Measurements from ENCODE around the gene VEZF1. TPM values are rescaled to one million over a fixed set of nuclear protein-coding genes. Genes with fewer than 3 reads are reported as not detected.

VEZF1 gene
- total and polyA plus RNA-seq, 2 of the 4 experiments (the other 2 are of a cell fraction) = 21.1 to 42.1 TPM

- no TSS peak for BruUV-seq (replicated peaks)
- Histone ChIP-seq H2AK5ac (ENCODE audit: low read depth, low read length) (no peak overlapping the region), H3K9me1 (ENCODE audit: insufficient read depth, low read length) (no peaks in the 10 kb centered on the region), H3K27ac (ENCODE audit: insufficient read depth, low read length) (no peak overlapping the region), H3K36me3 (ENCODE audit: control insufficient read depth, insufficient read depth, low read length) (peaks cover 26% of the 10 kb centered on the region), H3K56ac (ENCODE audit: extremely low read depth, insufficient read depth, low read length) (no peak overlapping the region), H3K18ac (ENCODE audit: low read depth, low read length) (no peak overlapping the region), H4K20me1 (ENCODE audit: insufficient read depth, low read length) (peaks cover 64% of the 10 kb centered on the region), H3K4me2 (ENCODE audit: low read depth, low read length) (no peak overlapping the region), H2BK20ac (ENCODE audit: low read depth, low read length) (no peak overlapping the region), H2AK9ac (replicated peaks; ENCODE audit: low read depth, low read length, poor library complexity) (no peak overlapping the region), H4K91ac (ENCODE audit: insufficient read depth, low read depth, low read length) (no peak overlapping the region), H3K4me1 (ENCODE audit: control insufficient read depth, insufficient read depth, low read length) (0 out of 2 replicates have a peak, but pooled peaks cover 2% of the 10 kb centered on the region), H3K4ac (ENCODE audit: low read depth, low read length) (no peak overlapping the region), H3K79me1 (ENCODE audit: low read depth in 1 of 2, low read length in 2 of 2) (peaks cover 4 to 27% of the 10 kb centered on the region in 2 experiments; a peak in 3 of 4 replicates), H4K5ac (ENCODE audit: low read depth, low read length) (no peak overlapping the region), H3K9me3 (ENCODE audit: control insufficient read depth, insufficient read depth, low read length) (no peaks in the 10 kb centered on the region), H3K9ac (ENCODE audit: low read depth, low read length) (peak overlapping the region; percentile 13; the same call in 1 of the 2 replicates), H2BK5ac (ENCODE audit: low read depth, low read length, poor library complexity, severe bottlenecking) (no peak overlapping the region), H2AFZ (replicated peaks; ENCODE audit: low read length, poor library complexity) (no peak overlapping the region), H3K27me3 (ENCODE audit: control insufficient read depth, insufficient read depth, low read length) (no peaks in the 10 kb centered on the region), H4K8ac (ENCODE audit: low read depth in 2 of 2, low read length in 2 of 2) (no peak overlapping the region), H2BK15ac (ENCODE audit: low read depth, low read length) (no peak overlapping the region), H2BK120ac (ENCODE audit: low read depth, low read length) (no peak overlapping the region), H3K4me3 (ENCODE audit: insufficient read depth, low read depth, low read length) (no peak overlapping the region), H3K14ac (replicated peaks; ENCODE audit: low read depth, low read length) (no peak overlapping the region), H3K23ac (ENCODE audit: low read depth, low read length) (no peak overlapping the region)
- ChIA-PET CTCF (interaction anchor here (4.0 kb wide), 1 partner anchor 145 kb away, joined by 26 read pairs; no protein-coding TSS in a partner anchor), POLR2A (ENCODE audit: unreplicated experiment) (interaction anchor here (0.7 to 1.1 kb wide), 4 partner anchors 11 to 569 kb away, joined by 3 to 9 read pairs (median 4); no protein-coding TSS in a partner anchor)
- DNase-seq (no peak), ATAC-seq (ENCODE audit: low read depth) (no peak)
- in situ Hi-C loops (cut with MboI; ENCODE audit: low sequenced_read_pairs) = loop anchor here (10.0 kb wide), 2 partner anchors 113 to 877 kb away; no protein-coding TSS in a partner anchor
- WGBS, 2 experiments (ENCODE audit: extremely low coverage in 2 of 2, insufficient read length in 1 of 2) = no CpG with 5 or more reads among the region's 1 CpG
- intact Hi-C loops (cut with micrococcal nuclease) = no loop called here
- dilution Hi-C loops (cut with HindIII; ENCODE audit: low sequenced_read_pairs, unreplicated experiment) = no loop called here
- TF ChIP-seq RAD21 (IDR thresholded peaks at IDR 0.05; ENCODE audit: low read length) (no peak), RFX5 (IDR thresholded peaks at IDR 0.05; ENCODE audit: low read depth, low read length) (no peak), SMC3 (IDR thresholded peaks at IDR 0.05; ENCODE audit: low read depth, low read length) (no peak), MAZ (IDR thresholded peaks at IDR 0.05; ENCODE audit: borderline replicate concordance, low read depth, low read length) (no peak), ELK1 (IDR thresholded peaks at IDR 0.05; ENCODE audit: borderline replicate concordance, low read depth, low read length) (no peak), MAFK (IDR thresholded peaks at IDR 0.05; ENCODE audit: low read depth, low read length) (no peak), CHD1 (IDR thresholded peaks at IDR 0.05; ENCODE audit: low read depth, low read length) (no peak), POLR2A (IDR thresholded peaks at IDR 0.05; ENCODE audit: low read depth, low read length) (no peak), MXI1 (IDR thresholded peaks at IDR 0.05; ENCODE audit: borderline replicate concordance, low read depth, low read length) (no peak), BHLHE40 (IDR thresholded peaks at IDR 0.05; ENCODE audit: low read depth, low read length) (no peak), RCOR1 (IDR thresholded peaks at IDR 0.05; ENCODE audit: insufficient replicate concordance, low read length) (no peak), CEBPB (IDR thresholded peaks at IDR 0.05; ENCODE audit: low read depth, low read length) (no peak), CTCF (conservative IDR thresholded peaks at IDR 0.05; ENCODE audit: low read depth, low read length) (no peak), FOS (IDR thresholded peaks at IDR 0.05; ENCODE audit: low read depth, low read length) (no peak)
- TF ChIP-seq, protein P1, sequence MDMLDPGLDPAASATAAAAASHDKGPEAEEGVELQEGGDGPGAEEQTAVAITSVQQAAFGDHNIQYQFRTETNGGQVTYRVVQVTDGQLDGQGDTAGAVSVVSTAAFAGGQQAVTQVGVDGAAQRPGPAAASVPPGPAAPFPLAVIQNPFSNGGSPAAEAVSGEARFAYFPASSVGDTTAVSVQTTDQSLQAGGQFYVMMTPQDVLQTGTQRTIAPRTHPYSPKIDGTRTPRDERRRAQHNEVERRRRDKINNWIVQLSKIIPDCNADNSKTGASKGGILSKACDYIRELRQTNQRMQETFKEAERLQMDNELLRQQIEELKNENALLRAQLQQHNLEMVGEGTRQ (IDR thresholded peaks at IDR 0.05; ENCODE audit: low read depth, low read length) = no peak
Observed at GRCh38 chr17:58001461-58002124, 13.5 kb upstream of the VEZF1 start.
